HUES6 (cell line): ENCODE results near the gene CCR8.

Experiments
- H3K27ac ChIP-seq: 2 replicates; pipeline ENCODE4 v1.7.0; 2013; ENCODE audit warnings: low read depth, mild to moderate bottlenecking, low read length, inconsistent platforms
- H3K27me3 ChIP-seq: 2 replicates; pipeline ENCODE4 v1.6.1; 2013; ENCODE audit warnings: low read length; ENCODE audit not compliant: control insufficient read depth, insufficient read depth
- H3K36me3 ChIP-seq: 2 replicates; pipeline ENCODE4 v1.6.1; 2013; ENCODE audit warnings: low read length; ENCODE audit not compliant: control insufficient read depth, insufficient read depth
- H3K4me1 ChIP-seq: 2 replicates; pipeline ENCODE4 v1.6.1; 2013; ENCODE audit warnings: low read length; ENCODE audit not compliant: control insufficient read depth, insufficient read depth
- H3K4me3 ChIP-seq: 2 replicates; pipeline ENCODE4 v1.5.1; 2013; ENCODE audit warnings: low read depth, low read length
- H3K9ac ChIP-seq: one replicate; pipeline ENCODE4 v1.6.1; 2013; ENCODE audit warnings: mild to moderate bottlenecking, low read length
- H3K9me3 ChIP-seq: 2 replicates; pipeline ENCODE4 v1.6.1; 2013; ENCODE audit warnings: low read depth, low read length; ENCODE audit not compliant: control insufficient read depth, insufficient read depth

Gene CCR8

GRCh38 chr3:39329493-39329892 is at the start of gene CCR8:
CCR8 (plus strand) TSS chr3:39329709; CDS start chr3:39332332, 2,623 bp downstream.
- no peaks in the 10 kb centered on the region for H3K27me3 ChIP-seq
- H3K27ac ChIP-seq: no peak within 1 kb of the TSS
- H3K36me3 ChIP-seq: no peaks in the 10 kb centered on the region
- peaks cover 6% of the 10 kb centered on the region; the same call in 1 of the 2 replicates for H3K4me1 ChIP-seq
- no peaks in the 10 kb centered on the region for H3K9me3 ChIP-seq
- no peak within 1 kb of the TSS for H3K9ac ChIP-seq
- no peak within 1 kb of the TSS for H3K4me3 ChIP-seq

DNA sequence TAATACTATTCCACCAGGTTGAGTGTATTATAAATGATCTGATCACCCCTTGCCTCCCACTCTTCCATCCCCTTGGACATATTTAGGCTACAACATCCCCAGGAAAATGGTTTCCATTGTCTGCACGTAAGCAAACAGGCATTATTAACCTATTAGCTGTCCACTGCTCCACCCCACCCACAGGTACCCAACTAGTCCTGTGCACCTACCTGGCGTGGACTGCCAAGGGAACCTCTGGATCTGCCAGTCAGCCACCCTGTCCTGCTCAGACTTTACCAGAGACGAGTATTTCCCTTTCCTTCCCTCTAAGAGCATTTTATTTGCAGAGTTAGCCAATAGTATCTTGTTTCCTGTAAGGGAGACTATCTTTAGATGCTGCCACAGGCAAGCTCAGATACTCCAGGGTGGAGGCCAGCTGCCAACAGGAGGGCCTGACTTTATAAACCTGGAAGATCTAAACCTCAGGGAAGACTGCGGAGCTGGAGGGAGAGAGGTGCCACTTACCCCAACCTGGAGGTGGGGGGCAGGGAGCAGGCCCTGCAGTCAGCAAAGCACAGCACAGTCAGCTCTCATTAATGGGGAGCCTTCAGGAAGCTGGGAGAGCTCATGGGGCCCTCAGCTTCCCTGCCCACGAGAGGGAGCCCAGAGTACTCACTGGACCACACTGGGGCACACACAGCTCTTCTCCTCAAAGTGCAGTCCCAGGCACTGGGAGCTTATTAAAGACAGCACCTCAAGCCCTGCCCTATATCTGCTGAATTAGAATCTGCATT is 49.6 kb upstream of the CCR8 start, which contains the start of gene CX3CR1:
Gene CX3CR1 (minus strand): TSS at position 292 of the 773 bp plus-strand sequence. CDS start 13,527 bp downstream, outside the sequence.
- H3K27ac ChIP-seq: no peak within 1 kb of the TSS
- H3K4me1 ChIP-seq: peaks cover 3% of the 10 kb centered on the region; the same call in 1 of the 2 replicates
- H3K9ac ChIP-seq: no peak within 1 kb of the TSS
- H3K36me3 ChIP-seq: no peaks in the 10 kb centered on the region
- no peaks in the 10 kb centered on the region for H3K9me3 ChIP-seq
- H3K27me3 ChIP-seq: no peaks in the 10 kb centered on the region
- H3K4me3 ChIP-seq: no peak within 1 kb of the TSS

DNA sequence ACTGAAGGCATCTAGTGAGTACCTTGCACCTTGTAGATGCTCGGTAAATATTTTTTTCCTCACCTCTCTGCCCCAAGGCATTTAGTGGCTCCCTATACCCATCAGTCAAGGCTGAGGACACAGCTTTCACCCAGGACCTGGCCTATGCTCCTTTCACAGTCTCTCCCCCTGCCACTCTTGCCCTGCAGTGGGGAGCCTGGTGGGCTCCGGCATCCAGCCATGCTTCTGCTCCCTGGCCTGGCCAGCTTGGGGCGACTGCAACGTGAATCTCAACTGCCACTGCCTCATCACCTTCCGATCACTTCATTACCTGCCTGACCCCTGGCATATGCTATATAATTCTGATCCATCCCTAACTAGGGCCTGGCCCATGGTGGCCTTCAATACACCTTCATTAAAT is 48.9 kb upstream of the CCR8 start:
- Histone ChIP-seq H3K36me3 (no peaks in the 10 kb centered on the region), H3K9ac (no peak overlapping the region), H3K4me3 (no peak overlapping the region), H3K27me3 (no peaks in the 10 kb centered on the region), H3K27ac (no peak overlapping the region), H3K4me1 (no peaks in the 10 kb centered on the region), H3K9me3 (no peaks in the 10 kb centered on the region)

- Histone ChIP-seq H3K4me3 (no peak overlapping the region), H3K4me1 (no peaks in the 10 kb centered on the region), H3K9ac (no peak overlapping the region), H3K36me3 (no peaks in the 10 kb centered on the region), H3K27ac (no peak overlapping the region), H3K9me3 (no peaks in the 10 kb centered on the region), H3K27me3 (no peaks in the 10 kb centered on the region)
Observed at GRCh38 chr3:39281533-39281932, 48.0 kb upstream of the CCR8 start.

DNA sequence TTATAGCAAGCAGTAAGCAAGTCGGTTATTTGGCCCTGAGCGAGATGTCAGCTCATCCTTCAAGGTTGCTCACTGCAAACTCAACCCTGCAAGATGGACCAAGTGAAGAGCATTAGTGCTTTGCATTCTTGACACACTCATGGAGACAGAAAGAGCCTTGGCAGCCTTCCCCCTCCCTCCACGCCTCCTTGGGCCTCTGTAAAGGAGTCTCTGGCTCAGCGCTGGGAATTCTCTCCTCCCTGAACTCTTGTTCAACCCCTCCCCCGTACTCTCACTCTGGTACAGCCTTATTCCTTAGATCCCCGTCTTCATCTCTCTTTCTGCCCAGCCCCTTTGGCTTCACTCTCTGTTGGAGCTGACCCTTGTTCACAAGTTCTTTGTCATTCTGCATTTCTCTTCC is 47.5 kb upstream of the CCR8 start:
- Histone ChIP-seq H3K27ac (no peak overlapping the region), H3K9ac (no peak overlapping the region), H3K9me3 (no peaks in the 10 kb centered on the region), H3K4me1 (no peaks in the 10 kb centered on the region), H3K4me3 (no peak overlapping the region), H3K27me3 (no peaks in the 10 kb centered on the region), H3K36me3 (no peaks in the 10 kb centered on the region)

DNA sequence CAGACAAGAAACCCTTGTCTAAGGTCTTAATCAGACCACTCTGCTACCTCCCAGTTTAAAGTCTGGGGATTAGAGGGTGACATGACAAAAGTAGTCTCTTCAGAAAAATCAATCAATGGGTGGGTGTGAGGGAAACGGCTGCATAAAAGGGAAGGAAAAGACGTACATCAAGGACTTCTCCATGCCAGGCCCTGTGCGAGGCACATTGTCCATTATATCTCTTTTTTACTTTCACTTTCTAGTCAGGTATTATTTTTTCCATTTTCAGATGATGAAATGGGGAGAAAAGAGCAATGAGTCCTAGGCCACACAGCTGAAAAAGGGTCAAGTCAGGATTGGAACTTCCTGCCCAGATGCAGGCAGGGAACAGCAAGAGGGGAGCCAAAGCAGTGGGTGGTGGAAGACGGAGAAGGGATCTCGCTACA is 45.0 kb upstream of the CCR8 start:
- no peaks in the 10 kb centered on the region for H3K4me1 ChIP-seq
- no peaks in the 10 kb centered on the region for H3K27me3 ChIP-seq

GRCh38 chr3:39285332-39285731 is 44.2 kb upstream of the CCR8 start:
- Histone ChIP-seq H3K9me3 (no peaks in the 10 kb centered on the region), H3K27ac (no peak overlapping the region)

More for the DNA sequence above, 45.0 kb upstream of the CCR8 start:
- H3K4me3 ChIP-seq: no peak overlapping the region
- no peak overlapping the region for H3K27ac ChIP-seq
- no peaks in the 10 kb centered on the region for H3K36me3 ChIP-seq
- H3K9ac ChIP-seq: no peak overlapping the region
- H3K9me3 ChIP-seq: no peaks in the 10 kb centered on the region

DNA sequence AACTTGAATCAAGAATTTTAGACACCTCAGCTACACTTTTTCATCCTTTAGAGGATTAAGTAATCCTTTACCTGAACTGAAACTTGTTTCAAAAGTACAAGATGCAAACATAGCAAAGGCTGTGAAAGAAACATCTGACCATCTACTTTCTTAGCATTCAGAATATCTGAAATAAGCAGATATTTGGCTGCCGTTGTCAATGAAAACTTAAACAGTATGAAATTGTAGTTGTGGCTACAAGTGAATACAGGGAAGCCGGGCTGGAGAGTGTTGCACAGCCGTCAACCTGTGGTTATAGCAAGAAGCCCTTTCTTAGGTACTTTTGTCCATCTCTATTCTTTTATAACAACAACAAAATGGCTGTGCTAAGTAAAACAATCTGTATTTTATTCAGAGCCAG is 42.7 kb upstream of the CCR8 start:
- no peaks in the 10 kb centered on the region for H3K36me3 ChIP-seq
- no peaks in the 10 kb centered on the region for H3K27me3 ChIP-seq
- no peak overlapping the region for H3K9ac ChIP-seq
- peaks cover 2% of the 10 kb centered on the region; the same call in 1 of the 2 replicates for H3K4me1 ChIP-seq
- H3K27ac ChIP-seq: no peak overlapping the region
- H3K4me3 ChIP-seq: no peak overlapping the region
- no peaks in the 10 kb centered on the region for H3K9me3 ChIP-seq

More at GRCh38 chr3:39285332-39285731, 44.2 kb upstream of the CCR8 start:
- Histone ChIP-seq H3K4me3 (no peak overlapping the region), H3K9ac (no peak overlapping the region), H3K36me3 (no peaks in the 10 kb centered on the region), H3K4me1 (no peaks in the 10 kb centered on the region), H3K27me3 (no peaks in the 10 kb centered on the region)

DNA sequence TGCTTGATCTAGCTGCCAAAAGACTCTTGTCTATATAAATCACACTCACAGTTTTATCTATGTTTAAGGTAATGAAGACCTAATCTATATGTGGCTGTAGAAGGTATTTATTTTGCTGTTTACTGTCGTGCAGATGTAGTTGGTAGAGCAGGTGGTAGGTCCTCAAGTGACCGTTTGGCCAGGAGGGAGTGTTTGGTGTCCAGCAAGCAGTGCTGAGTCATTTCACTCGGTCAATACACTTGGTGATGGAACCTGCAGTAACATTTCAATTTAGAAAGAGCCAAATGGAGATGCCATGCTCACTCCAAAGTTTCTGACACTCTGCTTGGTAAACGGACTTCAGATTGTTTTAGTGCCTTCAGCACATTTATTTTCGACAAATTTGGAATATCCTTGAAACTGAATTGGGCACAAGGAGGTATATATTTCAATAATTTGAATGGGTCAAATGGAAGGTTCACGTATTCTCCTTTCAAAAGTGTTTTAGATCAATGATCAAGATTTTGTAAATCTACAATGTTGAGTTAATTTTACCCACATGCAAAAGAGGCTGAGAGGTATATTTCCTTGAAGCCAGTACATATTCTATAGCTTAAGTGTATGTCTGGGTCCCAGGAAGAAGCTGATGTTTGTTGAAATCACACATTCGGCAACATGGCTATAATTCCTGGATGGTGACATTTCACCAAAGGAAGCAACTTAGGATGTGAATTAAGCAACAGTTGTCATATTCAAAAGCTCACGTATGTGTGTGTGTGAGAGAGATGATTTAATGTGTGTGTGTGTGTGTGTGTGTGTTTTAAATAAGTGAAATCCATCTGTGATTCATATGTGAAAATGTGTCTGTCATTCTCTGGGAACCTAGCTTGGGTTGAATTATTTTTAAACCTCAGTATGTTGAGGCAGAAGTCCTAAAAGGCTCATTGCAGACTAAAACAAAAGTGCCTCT is 42.0 kb upstream of the CCR8 start:
- Histone ChIP-seq H3K9ac (no peak overlapping the region), H3K4me1 (peaks cover 2% of the 10 kb centered on the region; the same call in 1 of the 2 replicates), H3K36me3 (no peaks in the 10 kb centered on the region), H3K4me3 (no peak overlapping the region), H3K9me3 (no peaks in the 10 kb centered on the region), H3K27me3 (no peaks in the 10 kb centered on the region), H3K27ac (no peak overlapping the region)

GRCh38 chr3:39288300-39288808 is 41.2 kb upstream of the CCR8 start:
- H3K9me3 ChIP-seq: no peaks in the 10 kb centered on the region
- peaks cover 2% of the 10 kb centered on the region; the same call in 1 of the 2 replicates for H3K4me1 ChIP-seq
- no peaks in the 10 kb centered on the region for H3K36me3 ChIP-seq
- H3K4me3 ChIP-seq: no peak overlapping the region
- no peaks in the 10 kb centered on the region for H3K27me3 ChIP-seq
- H3K27ac ChIP-seq: no peak overlapping the region
- no peak overlapping the region for H3K9ac ChIP-seq
